Keratinocyte (primary cell): Measurements from ENCODE around the gene MSANTD1.

Source experiments
- EZH2 ChIP-seq: IDR thresholded peaks from one replicate; pipeline ENCODE4 v1.6.1; 2012; ENCODE audit warnings: inconsistent platforms, mild to moderate bottlenecking, low read length, moderate library complexity
- TF ChIP-seq, protein P1 (sequence below), 3 experiments: IDR thresholded peaks in 1 of 3; conservative IDR thresholded peaks in 1 of 3; optimal IDR thresholded peaks in 1 of 3; 2 replicates in 2 of 3; 3 replicates in 1 of 3; pipeline versions ENCODE3 to v1.5.1; 2011; ENCODE audit warnings: low read length in 3 of 3, mild to moderate bottlenecking in 3 of 3, moderate library complexity in 2 of 3, control low read depth in 1 of 3, inconsistent platforms in 1 of 3; ENCODE audit not compliant: insufficient read depth in 2 of 3; ENCODE audit errors: extremely low read depth in 1 of 3

- TF ChIP-seq, protein P1, sequence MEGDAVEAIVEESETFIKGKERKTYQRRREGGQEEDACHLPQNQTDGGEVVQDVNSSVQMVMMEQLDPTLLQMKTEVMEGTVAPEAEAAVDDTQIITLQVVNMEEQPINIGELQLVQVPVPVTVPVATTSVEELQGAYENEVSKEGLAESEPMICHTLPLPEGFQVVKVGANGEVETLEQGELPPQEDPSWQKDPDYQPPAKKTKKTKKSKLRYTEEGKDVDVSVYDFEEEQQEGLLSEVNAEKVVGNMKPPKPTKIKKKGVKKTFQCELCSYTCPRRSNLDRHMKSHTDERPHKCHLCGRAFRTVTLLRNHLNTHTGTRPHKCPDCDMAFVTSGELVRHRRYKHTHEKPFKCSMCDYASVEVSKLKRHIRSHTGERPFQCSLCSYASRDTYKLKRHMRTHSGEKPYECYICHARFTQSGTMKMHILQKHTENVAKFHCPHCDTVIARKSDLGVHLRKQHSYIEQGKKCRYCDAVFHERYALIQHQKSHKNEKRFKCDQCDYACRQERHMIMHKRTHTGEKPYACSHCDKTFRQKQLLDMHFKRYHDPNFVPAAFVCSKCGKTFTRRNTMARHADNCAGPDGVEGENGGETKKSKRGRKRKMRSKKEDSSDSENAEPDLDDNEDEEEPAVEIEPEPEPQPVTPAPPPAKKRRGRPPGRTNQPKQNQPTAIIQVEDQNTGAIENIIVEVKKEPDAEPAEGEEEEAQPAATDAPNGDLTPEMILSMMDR (optimal IDR thresholded peaks at IDR 0.05 in 1 of 3, IDR thresholded peaks at IDR 0.05 in 1 of 3, conservative IDR thresholded peaks at IDR 0.05 in 1 of 3; ENCODE audit: extremely low read depth in 1 of 3, insufficient read depth in 2 of 3, low read length in 3 of 3) = no peak
- no peak for TF ChIP-seq EZH2
Measured at GRCh38 chr4:3269105-3269927, 20.4 kb downstream of the MSANTD1 start.
